H1 (cell line): ENCODE results near the gene KCNRG. TPM values are rescaled to one million over a fixed set of nuclear protein-coding genes. Genes with fewer than 3 reads are reported as not detected.

Experiments
- CTCF ChIA-PET: fragments of 300-600 bp; sonication (Branson Sonifier 250); formaldehyde crosslinking; loops from one replicate; lab custom pipeline; 2021; ENCODE audit not compliant: partially characterized antibody; lab: Charles Lee
- POLR2A ChIA-PET: fragments of 300-600 bp; sonication (Branson Sonifier 250); formaldehyde crosslinking; loops from one replicate; lab custom pipeline; 2021; ENCODE audit warnings: inconsistent platforms; ENCODE audit not compliant: partially characterized antibody; lab: Charles Lee
- DNase-seq, 2 experiments: peaks; one replicate each; pipeline versions ENCODE4 v3.0.0 to v3.0.0-alpha.2; 2010 to 2022; ENCODE audit warnings: low spot score in 2 of 2, low read depth in 1 of 2, mixed read lengths in 1 of 2
- FAIRE-seq: peaks from 2 replicates; lab custom pipeline; 2011; peaks lifted over from hg19 to GRCh38; lab: Jason Lieb, UNC
- H2AFZ ChIP-seq: 2 replicates; pipeline ENCODE4 v1.8.1; 2012; ENCODE audit warnings: low read length, inconsistent platforms
- H2AK5ac ChIP-seq: 2 replicates; pipeline ENCODE4 v1.6.1; 2013; ENCODE audit warnings: low read depth, low read length
- H2BK120ac ChIP-seq: replicated peaks from 2 replicates; pipeline ENCODE3; 2013; ENCODE audit warnings: low read depth, low read length, inconsistent platforms
- H2BK12ac ChIP-seq: 2 replicates; pipeline ENCODE4 v1.6.1; 2013; ENCODE audit warnings: low read depth, low read length
- H2BK15ac ChIP-seq: 2 replicates; pipeline ENCODE4 v1.6.1; 2013; ENCODE audit warnings: low read length
- H2BK20ac ChIP-seq: 2 replicates; pipeline ENCODE4 v1.6.1; 2013; ENCODE audit warnings: low read length
- H2BK5ac ChIP-seq: 2 replicates; pipeline ENCODE4 v1.6.1; 2013; ENCODE audit warnings: low read depth, low read length
- H3K14ac ChIP-seq: 2 replicates; pipeline ENCODE4 v1.6.1; 2013; ENCODE audit warnings: inconsistent platforms; ENCODE audit not compliant: insufficient read length
- H3K18ac ChIP-seq: 2 replicates; pipeline ENCODE4 v1.6.1; 2013; ENCODE audit warnings: low read length; ENCODE audit errors: extremely low read depth
- H3K23ac ChIP-seq: 2 replicates; pipeline ENCODE4 v1.6.1; 2013; ENCODE audit warnings: inconsistent platforms; ENCODE audit not compliant: insufficient read length
- H3K23me2 ChIP-seq: 2 replicates; pipeline ENCODE4 v1.6.1; 2013; ENCODE audit warnings: low read depth, low read length
- H3K27ac ChIP-seq: 2 replicates; pipeline ENCODE4 v1.6.1; 2011; ENCODE audit warnings: low read depth, low read length, inconsistent platforms
- H3K27me3 ChIP-seq, 4 experiments: replicated peaks in 1 of 4; 1 replicate in 1 of 4; 2 replicates in 3 of 4; pipeline versions ENCODE4 v1.6.1 to v1.8.1; 2011 to 2013; ENCODE audit warnings: low read length in 3 of 4, mild to moderate bottlenecking in 3 of 4, inconsistent platforms in 2 of 4, mixed read lengths in 2 of 4, moderate library complexity in 1 of 4; ENCODE audit not compliant: control insufficient read depth in 3 of 4, insufficient read depth in 3 of 4; ENCODE audit errors: extremely low read depth in 1 of 4
- H3K36me3 ChIP-seq, 4 experiments: 2 replicates each; pipeline versions ENCODE4 v1.6.1 to v1.8.1; 2011 to 2013; ENCODE audit warnings: mild to moderate bottlenecking in 4 of 4, low read length in 3 of 4, moderate library complexity in 2 of 4, control low read depth in 1 of 4, inconsistent platforms in 1 of 4; ENCODE audit not compliant: insufficient read depth in 4 of 4, control insufficient read depth in 2 of 4
- H3K4ac ChIP-seq: replicated peaks from 2 replicates; pipeline ENCODE3; 2013; ENCODE audit warnings: low read length, low read depth, mixed read lengths, inconsistent platforms; ENCODE audit not compliant: insufficient read length
- H3K4me1 ChIP-seq, 4 experiments: replicated peaks in 1 of 4; 1 replicate in 1 of 4; 2 replicates in 3 of 4; pipeline versions ENCODE4 v1.6.1 to v1.8.1; 2011 to 2013; ENCODE audit warnings: low read length in 3 of 4, inconsistent platforms in 2 of 4, mixed read lengths in 1 of 4; ENCODE audit not compliant: insufficient read depth in 4 of 4, control insufficient read depth in 3 of 4
- H3K4me2 ChIP-seq, 2 experiments: 2 replicates each; pipeline versions ENCODE4 v1.6.1 to v1.8.1; 2011 to 2013; ENCODE audit warnings: low read depth in 2 of 2, low read length in 2 of 2, control low read depth in 1 of 2, inconsistent platforms in 1 of 2, mild to moderate bottlenecking in 1 of 2; ENCODE audit not compliant: insufficient read depth in 1 of 2
- H3K4me3 ChIP-seq, 4 experiments: fragments of 200-600, 300-600 bp in 1 of 4; sonication (generic), shearing (Covaris generic), sonication (Bioruptor Twin) in 1 of 4; 2 replicates each; pipeline versions ENCODE4 v1.5.1 to v1.8.1; 2011 to 2016; ENCODE audit warnings: low read length in 4 of 4, low read depth in 3 of 4, control low read depth in 2 of 4, inconsistent platforms in 2 of 4, mild to moderate bottlenecking in 2 of 4, mixed read lengths in 1 of 4, moderate library complexity in 1 of 4; ENCODE audit not compliant: insufficient read depth in 2 of 4; ENCODE audit errors: extremely low read depth in 1 of 4
- H3K56ac ChIP-seq: replicated peaks from 2 replicates; pipeline ENCODE3; 2013; ENCODE audit warnings: low read depth, mild to moderate bottlenecking, mixed read lengths, low read length, inconsistent platforms; ENCODE audit not compliant: insufficient read length
- H3K79me1 ChIP-seq: 2 replicates; pipeline ENCODE4 v1.6.1; 2013; ENCODE audit warnings: low read depth, low read length, control low read depth
- H3K79me2 ChIP-seq, 2 experiments: 2 replicates each; pipeline versions ENCODE4 v1.6.1 to v1.8.1; 2012 to 2013; ENCODE audit warnings: low read length in 2 of 2, mild to moderate bottlenecking in 2 of 2, inconsistent platforms in 1 of 2; ENCODE audit not compliant: insufficient read depth in 2 of 2, control insufficient read depth in 1 of 2
- H3K9ac ChIP-seq, 4 experiments: replicated peaks in 1 of 4; 1 replicate in 1 of 4; 2 replicates in 3 of 4; pipeline versions ENCODE4 v1.6.1 to v1.8.1; 2011 to 2013; ENCODE audit warnings: low read depth in 3 of 4, low read length in 3 of 4, control low read depth in 2 of 4, mild to moderate bottlenecking in 2 of 4, moderate library complexity in 2 of 4, inconsistent platforms in 1 of 4; ENCODE audit errors: extremely low read depth in 1 of 4
- H3K9me3 ChIP-seq, 2 experiments: 2 replicates each; pipeline versions ENCODE4 v1.6.1 to v1.8.1; 2012 to 2013; ENCODE audit warnings: mild to moderate bottlenecking in 2 of 2, moderate library complexity in 2 of 2, control low read depth in 1 of 2, inconsistent platforms in 1 of 2, low read depth in 1 of 2, low read length in 1 of 2, mixed read lengths in 1 of 2; ENCODE audit not compliant: insufficient read depth in 2 of 2
- H4K20me1 ChIP-seq, 2 experiments: replicated peaks in 1 of 2; 2 replicates each; pipeline versions ENCODE3 to v1.8.1; 2011 to 2013; ENCODE audit warnings: inconsistent platforms in 2 of 2, low read length in 2 of 2, mild to moderate bottlenecking in 1 of 2; ENCODE audit not compliant: insufficient read depth in 2 of 2, control insufficient read depth in 1 of 2
- H4K5ac ChIP-seq: 2 replicates; pipeline ENCODE4 v1.6.1; 2013; ENCODE audit warnings: low read length, low read depth, mixed read lengths, inconsistent platforms; ENCODE audit not compliant: insufficient read length
- H4K8ac ChIP-seq: 2 replicates; pipeline ENCODE4 v1.8.0; 2013; ENCODE audit warnings: mild to moderate bottlenecking, moderate library complexity, low read length, inconsistent platforms; ENCODE audit not compliant: insufficient read depth; ENCODE audit errors: extremely low read depth
- H4K91ac ChIP-seq: replicated peaks from 2 replicates; pipeline ENCODE3; 2013; ENCODE audit warnings: low read length, mixed read lengths, inconsistent platforms; ENCODE audit not compliant: insufficient read length
- NRF1 ChIP-seq: IDR thresholded peaks from 2 replicates; pipeline ENCODE4 v1.6.1; 2011; ENCODE audit warnings: mild to moderate bottlenecking, low read depth, low read length, improper control_type of control experiment
- SIX5 ChIP-seq: IDR thresholded peaks from 2 replicates; pipeline ENCODE4 v1.6.1; 2011; ENCODE audit warnings: mild to moderate bottlenecking, low read depth, low read length
- YY1 ChIP-seq: IDR thresholded peaks from 2 replicates; pipeline ENCODE4 v1.6.1; 2011; ENCODE audit warnings: low read depth, mild to moderate bottlenecking, low read length
- WGBS, 2 experiments: shearing (Covaris generic) in 1 of 2; methylation state at CpG; one replicate each; pipeline versions ENCODE4 v1.1.6 to v1.1.7; 2013 to 2015; ENCODE audit warnings: low lambda C conversion rate in 2 of 2, mixed read lengths in 2 of 2, inconsistent platforms in 1 of 2, low coverage in 1 of 2, missing lambda C conversion rate in 1 of 2; ENCODE audit not compliant: insufficient replicate concordance in 2 of 2, insufficient coverage in 1 of 2, insufficient read length in 1 of 2; ENCODE audit errors: extremely low coverage in 1 of 2, missing lambda C conversion rate in 1 of 2; 5-methylcytosine and 5-hydroxymethylcytosine counted together
- polyA plus RNA-seq, 7 experiments: library from polyadenylated mRNA; depleted of rRNA in 3 of 7; stranded (reverse) in 5 of 7; unstranded in 2 of 7; fragments of >200 nt in 5 of 7; fragments of 200-250 nt in 2 of 7; gene quantifications; 1 replicate in 5 of 7; 2 replicates in 1 of 7; 4 replicates in 1 of 7; pipeline versions ENCODE4 v1.2.1 to v1.2.3, GENCODE V29; 2011 to 2013; ENCODE audit warnings: missing spikeins in 2 of 7, mixed read lengths in 2 of 7
- total RNA-seq: library from RNA; stranded (reverse); fragmentation: NEBNext Ultra II Directional; extraction: Animal tissue kit (Norgen Biotek cat#: 25700); gene quantifications from 2 replicates; pipeline ENCODE4 v1.2.1, GENCODE V29; 2021

The KCNRG gene
- total and polyA plus RNA-seq, 2 of the 8 experiments (the other 6 are each of a cell fraction or from before 2014, with no cell fraction given) = 0.65 to 1.2 TPM

DNA sequence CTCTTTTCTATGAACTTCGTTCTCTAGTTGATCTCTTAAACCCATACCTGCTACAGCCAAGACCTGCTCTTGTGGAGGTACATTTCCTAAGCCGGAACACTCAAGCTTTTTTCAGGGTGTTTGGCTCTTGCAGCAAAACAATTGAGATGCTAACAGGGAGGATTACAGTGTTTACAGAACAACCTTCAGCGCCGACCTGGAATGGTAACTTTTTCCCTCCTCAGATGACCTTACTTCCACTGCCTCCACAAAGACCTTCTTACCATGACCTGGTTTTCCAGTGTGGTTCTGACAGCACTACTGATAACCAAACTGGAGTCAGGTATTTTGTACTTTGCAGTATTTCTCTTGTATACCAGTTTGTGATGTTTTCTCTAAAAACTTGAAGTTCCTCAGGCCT is 506 bp downstream of the KCNRG start:
- Histone ChIP-seq H4K20me1 (peaks cover 3 to 10% of the 10 kb centered on the region in 2 experiments), H2AK5ac (no peak overlapping the region), H2BK20ac (no peak overlapping the region), H3K4me1 (peaks cover 0 to 9% (median 6%) of the 10 kb centered on the region in 4 experiments; a peak in 5 of 7 replicates), H2BK5ac (0 out of 2 replicates have a peak overlapping the region, but pooled peaks have one; percentile 19), H2AFZ (no peak overlapping the region), H3K18ac (no peak overlapping the region), H3K14ac (no peak overlapping the region), H3K56ac (no peak overlapping the region), H3K4me3 (peak overlapping the region in 1 of 4 experiments; percentile 20; a peak in 1 of 8 replicates), H3K79me2 (peaks cover 0 to 20% of the 10 kb centered on the region in 2 experiments; a peak in 1 of 4 replicates), H2BK12ac (no peak overlapping the region), H2BK15ac (no peak overlapping the region), H3K23me2 (no peaks in the 10 kb centered on the region), H3K36me3 (peaks cover 0 to 25% (median 11%) of the 10 kb centered on the region in 4 experiments; a peak in 6 of 8 replicates), H3K9ac (no peak overlapping the region), H3K27ac (peak overlapping the region; percentile 48), H3K23ac (no peak overlapping the region), H3K79me1 (peaks cover 2% of the 10 kb centered on the region; the same call in 1 of the 2 replicates), H3K4ac (no peak overlapping the region), H4K5ac (no peak overlapping the region), H3K4me2 (peak overlapping the region; percentile 21 to 48; a peak in 3 of 4 replicates), H3K27me3 (no peaks in the 10 kb centered on the region), H2BK120ac (no peak overlapping the region), H4K91ac (no peak overlapping the region), H4K8ac (no peak overlapping the region), H3K9me3 (no peaks in the 10 kb centered on the region)
- FAIRE-seq (peak; percentile 52), DNase-seq (no peak)
- TF ChIP-seq NRF1 (no peak), SIX5 (no peak), YY1 (0 out of 2 replicates have a peak, but pooled peaks have one; percentile 0)
- ChIA-PET CTCF (interaction anchor here (0.6 to 1.5 kb wide), 2 partner anchors 19 to 109 kb away, joined by 3 read pairs; partner anchors contain the start of gene TRIM13), POLR2A (interaction anchor here (3.0 kb wide), 1 partner anchor 18 kb away, joined by 13 read pairs; the partner anchor contains the start of gene TRIM13)
- 32% methylated on average over 4 of the region's 4 CpGs; no CpG with 5 or more reads in 1 of the 2 experiments for WGBS, 2 experiments
